ENCODE measurements around the gene ITGB3BP.
"Not testable (repeated sequence)": the region's sequence is repeated elsewhere in the genome, so short reads cannot be mapped to it uniquely, and the experiment has no call there.

The ITGB3BP gene

GRCh38 chr1:63480057-63480456, 43.0 kb downstream of the ITGB3BP start:
- no peak overlapping the region for H3K4me3 ChIP-seq (replicated peaks; ENCODE audit: low read depth, low read length)
- TF ChIP-seq CTCF (IDR thresholded peaks at IDR 0.05; ENCODE audit: low read length, missing control alignments): no peak

GRCh38 chr1:63475761-63476160, 47.3 kb downstream of the ITGB3BP start:
- no peak for DNase-seq (ENCODE audit: low read depth)
- no peak overlapping the region for H3K4me3 ChIP-seq (replicated peaks; ENCODE audit: low read depth, low read length)
- TF ChIP-seq CTCF (IDR thresholded peaks at IDR 0.05; ENCODE audit: low read length, missing control alignments): no peak

More at GRCh38 chr1:63480057-63480456, 43.0 kb downstream of the ITGB3BP start:
- no peak for DNase-seq (ENCODE audit: low read depth)

- not testable (repeated sequence) for DNase-seq (ENCODE audit: low read depth); H3K4me3 ChIP-seq (replicated peaks; ENCODE audit: low read depth, low read length)
These were observed 54.3 kb downstream of the ITGB3BP start for GRCh38 chr1:63468683-63469082.

- no peak for TF ChIP-seq CTCF (IDR thresholded peaks at IDR 0.05; ENCODE audit: low read length, missing control alignments)
- no peak overlapping the region for H3K4me3 ChIP-seq (replicated peaks; ENCODE audit: low read depth, low read length)
- no peak for DNase-seq (ENCODE audit: low read depth)
These were observed 56.3 kb downstream of the ITGB3BP start for GRCh38 chr1:63466759-63467158.

- H3K4me3 ChIP-seq (replicated peaks; ENCODE audit: low read depth, low read length): no peak overlapping the region
- no peak for DNase-seq (ENCODE audit: low read depth)
- TF ChIP-seq CTCF (IDR thresholded peaks at IDR 0.05; ENCODE audit: low read length, missing control alignments): no peak
These were observed 56.8 kb downstream of the ITGB3BP start for GRCh38 chr1:63466181-63466580.

GRCh38 chr1:63463248-63463647, 59.8 kb downstream of the ITGB3BP start:
- peak; percentile 96 for DNase-seq (ENCODE audit: low read depth)
- no peak for TF ChIP-seq CTCF (IDR thresholded peaks at IDR 0.05; ENCODE audit: low read length, missing control alignments)
- no peak overlapping the region for H3K4me3 ChIP-seq (replicated peaks; ENCODE audit: low read depth, low read length)

- no peak overlapping the region for H3K4me3 ChIP-seq (replicated peaks; ENCODE audit: low read depth, low read length)
- no peak for TF ChIP-seq CTCF (IDR thresholded peaks at IDR 0.05; ENCODE audit: low read length, missing control alignments)
- no peak for DNase-seq (ENCODE audit: low read depth)
These were observed 61.3 kb downstream of the ITGB3BP start for GRCh38 chr1:63461661-63462230.
